Esophagus squamous epithelium (tissue), 4 donors: ENCODE results near the gene UVRAG.

Experiments used
- POLR2A ChIP-seq, 4 donors: fragments of 450-650 bp; IDR thresholded peaks; one replicate each; pipeline ENCODE4 v1.6.1; 2017; ENCODE audit warnings: antibody characterized with exemption in 4 of 4, mild to moderate bottlenecking in 4 of 4, moderate library complexity in 3 of 4
- TF ChIP-seq, protein P1 (sequence below), 6 experiments: fragments of 450-650 bp in 4 of 6; fragments of 200-600 bp in 2 of 6; sonication (generic) in 2 of 6; IDR thresholded peaks; one replicate each; pipeline ENCODE4 v1.5.1; 2016 to 2019; ENCODE audit warnings: antibody characterized with exemption in 6 of 6, mild to moderate bottlenecking in 4 of 6, moderate library complexity in 4 of 6

- TF ChIP-seq POLR2A (IDR thresholded peaks at IDR 0.05): no peak
- TF ChIP-seq, protein P1, sequence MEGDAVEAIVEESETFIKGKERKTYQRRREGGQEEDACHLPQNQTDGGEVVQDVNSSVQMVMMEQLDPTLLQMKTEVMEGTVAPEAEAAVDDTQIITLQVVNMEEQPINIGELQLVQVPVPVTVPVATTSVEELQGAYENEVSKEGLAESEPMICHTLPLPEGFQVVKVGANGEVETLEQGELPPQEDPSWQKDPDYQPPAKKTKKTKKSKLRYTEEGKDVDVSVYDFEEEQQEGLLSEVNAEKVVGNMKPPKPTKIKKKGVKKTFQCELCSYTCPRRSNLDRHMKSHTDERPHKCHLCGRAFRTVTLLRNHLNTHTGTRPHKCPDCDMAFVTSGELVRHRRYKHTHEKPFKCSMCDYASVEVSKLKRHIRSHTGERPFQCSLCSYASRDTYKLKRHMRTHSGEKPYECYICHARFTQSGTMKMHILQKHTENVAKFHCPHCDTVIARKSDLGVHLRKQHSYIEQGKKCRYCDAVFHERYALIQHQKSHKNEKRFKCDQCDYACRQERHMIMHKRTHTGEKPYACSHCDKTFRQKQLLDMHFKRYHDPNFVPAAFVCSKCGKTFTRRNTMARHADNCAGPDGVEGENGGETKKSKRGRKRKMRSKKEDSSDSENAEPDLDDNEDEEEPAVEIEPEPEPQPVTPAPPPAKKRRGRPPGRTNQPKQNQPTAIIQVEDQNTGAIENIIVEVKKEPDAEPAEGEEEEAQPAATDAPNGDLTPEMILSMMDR (IDR thresholded peaks at IDR 0.05): no peak
These were observed 116.1 kb downstream of the UVRAG start for GRCh38 chr11:75931124-75931523.
